ENCODE data around the gene INKA2. TPM values are rescaled to one million over a fixed set of nuclear protein-coding genes. Genes with fewer than 3 reads are reported as not detected.

Gene INKA2
- total and polyA plus RNA-seq, 2 experiments from 2014 or later = 3.7 to 8.4 TPM

DNA sequence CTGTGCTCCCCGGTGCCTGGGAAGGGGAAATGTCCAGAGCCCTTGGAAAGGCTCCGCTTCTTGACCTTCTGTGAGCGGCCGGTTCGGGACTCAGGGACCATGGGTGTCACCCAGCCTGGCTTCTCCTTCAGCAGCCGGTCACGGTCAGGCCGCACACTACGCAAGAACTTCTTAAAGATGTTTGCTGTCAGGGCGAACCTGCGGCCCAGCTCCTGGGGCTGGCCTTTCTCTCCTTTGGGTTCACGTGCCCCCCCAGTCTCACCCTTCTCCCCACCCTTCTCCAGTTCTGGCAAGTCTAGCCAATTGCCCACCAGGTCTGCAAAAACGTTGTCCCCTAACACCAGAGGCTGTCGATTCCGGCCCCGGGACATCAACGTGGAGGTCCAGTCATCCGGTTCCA, 12.1 kb downstream of the INKA2 start:
- Histone ChIP-seq H3K9me2 (ENCODE audit: insufficient read depth) (no peaks in the 10 kb centered on the region), H3K4me1 (ENCODE audit: insufficient read depth) (peaks cover 20% of the 10 kb centered on the region), H3K79me2 (replicated peaks; ENCODE audit: insufficient read depth) (peaks cover 14% of the 10 kb centered on the region), H3K36me3 (ENCODE audit: insufficient read depth) (no peaks in the 10 kb centered on the region), H2AFZ (no peak overlapping the region), H3K4me2 (no peak overlapping the region), H3K27me3 (ENCODE audit: insufficient read depth) (no peaks in the 10 kb centered on the region), H4K20me1 (replicated peaks; ENCODE audit: insufficient read depth) (peaks cover 11% of the 10 kb centered on the region), H3K27ac (ENCODE audit: low read depth) (no peak overlapping the region), H3K4me3 (no peak overlapping the region), H3F3A (replicated peaks; ENCODE audit: low read depth) (no peaks in the 10 kb centered on the region; the same call in 1 of the 2 replicates)
- ATAC-seq = no peak
- H3K27ac Mint-ChIP-seq = no peak overlapping the region
- peaks cover 2% of the 10 kb centered on the region; the same call in 2 of the 3 replicates for H3K36me3 Mint-ChIP-seq (ENCODE audit: low read depth)
- H3K4me1 Mint-ChIP-seq = peaks cover 44% of the 10 kb centered on the region
- H3K9me3 Mint-ChIP-seq = no peaks in the 10 kb centered on the region
- peaks cover 1% of the 10 kb centered on the region for H3K27me3 Mint-ChIP-seq (ENCODE audit: insufficient read depth, low read depth, poor library complexity)
- no peak overlapping the region for H3K4me3 Mint-ChIP-seq
- DNase-seq (ENCODE audit: low spot score) = no peak
- TF ChIP-seq JUNB (IDR thresholded peaks at IDR 0.05; ENCODE audit: unreplicated experiment) = no peak
- TF ChIP-seq CREB1 (CRISPR knock-in tag; IDR thresholded peaks at IDR 0.05; ENCODE audit: low read depth) = no peak
- TF ChIP-seq EZH2phosphoT487 (IDR thresholded peaks at IDR 0.05; ENCODE audit: unreplicated experiment) = no peak
- no peak for TF ChIP-seq ZNF114 (CRISPR knock-in tag; IDR thresholded peaks at IDR 0.05)
- no peak for TF ChIP-seq POLR2AphosphoS5 (IDR thresholded peaks at IDR 0.05; ENCODE audit: low read depth)
- TF ChIP-seq, protein P1, sequence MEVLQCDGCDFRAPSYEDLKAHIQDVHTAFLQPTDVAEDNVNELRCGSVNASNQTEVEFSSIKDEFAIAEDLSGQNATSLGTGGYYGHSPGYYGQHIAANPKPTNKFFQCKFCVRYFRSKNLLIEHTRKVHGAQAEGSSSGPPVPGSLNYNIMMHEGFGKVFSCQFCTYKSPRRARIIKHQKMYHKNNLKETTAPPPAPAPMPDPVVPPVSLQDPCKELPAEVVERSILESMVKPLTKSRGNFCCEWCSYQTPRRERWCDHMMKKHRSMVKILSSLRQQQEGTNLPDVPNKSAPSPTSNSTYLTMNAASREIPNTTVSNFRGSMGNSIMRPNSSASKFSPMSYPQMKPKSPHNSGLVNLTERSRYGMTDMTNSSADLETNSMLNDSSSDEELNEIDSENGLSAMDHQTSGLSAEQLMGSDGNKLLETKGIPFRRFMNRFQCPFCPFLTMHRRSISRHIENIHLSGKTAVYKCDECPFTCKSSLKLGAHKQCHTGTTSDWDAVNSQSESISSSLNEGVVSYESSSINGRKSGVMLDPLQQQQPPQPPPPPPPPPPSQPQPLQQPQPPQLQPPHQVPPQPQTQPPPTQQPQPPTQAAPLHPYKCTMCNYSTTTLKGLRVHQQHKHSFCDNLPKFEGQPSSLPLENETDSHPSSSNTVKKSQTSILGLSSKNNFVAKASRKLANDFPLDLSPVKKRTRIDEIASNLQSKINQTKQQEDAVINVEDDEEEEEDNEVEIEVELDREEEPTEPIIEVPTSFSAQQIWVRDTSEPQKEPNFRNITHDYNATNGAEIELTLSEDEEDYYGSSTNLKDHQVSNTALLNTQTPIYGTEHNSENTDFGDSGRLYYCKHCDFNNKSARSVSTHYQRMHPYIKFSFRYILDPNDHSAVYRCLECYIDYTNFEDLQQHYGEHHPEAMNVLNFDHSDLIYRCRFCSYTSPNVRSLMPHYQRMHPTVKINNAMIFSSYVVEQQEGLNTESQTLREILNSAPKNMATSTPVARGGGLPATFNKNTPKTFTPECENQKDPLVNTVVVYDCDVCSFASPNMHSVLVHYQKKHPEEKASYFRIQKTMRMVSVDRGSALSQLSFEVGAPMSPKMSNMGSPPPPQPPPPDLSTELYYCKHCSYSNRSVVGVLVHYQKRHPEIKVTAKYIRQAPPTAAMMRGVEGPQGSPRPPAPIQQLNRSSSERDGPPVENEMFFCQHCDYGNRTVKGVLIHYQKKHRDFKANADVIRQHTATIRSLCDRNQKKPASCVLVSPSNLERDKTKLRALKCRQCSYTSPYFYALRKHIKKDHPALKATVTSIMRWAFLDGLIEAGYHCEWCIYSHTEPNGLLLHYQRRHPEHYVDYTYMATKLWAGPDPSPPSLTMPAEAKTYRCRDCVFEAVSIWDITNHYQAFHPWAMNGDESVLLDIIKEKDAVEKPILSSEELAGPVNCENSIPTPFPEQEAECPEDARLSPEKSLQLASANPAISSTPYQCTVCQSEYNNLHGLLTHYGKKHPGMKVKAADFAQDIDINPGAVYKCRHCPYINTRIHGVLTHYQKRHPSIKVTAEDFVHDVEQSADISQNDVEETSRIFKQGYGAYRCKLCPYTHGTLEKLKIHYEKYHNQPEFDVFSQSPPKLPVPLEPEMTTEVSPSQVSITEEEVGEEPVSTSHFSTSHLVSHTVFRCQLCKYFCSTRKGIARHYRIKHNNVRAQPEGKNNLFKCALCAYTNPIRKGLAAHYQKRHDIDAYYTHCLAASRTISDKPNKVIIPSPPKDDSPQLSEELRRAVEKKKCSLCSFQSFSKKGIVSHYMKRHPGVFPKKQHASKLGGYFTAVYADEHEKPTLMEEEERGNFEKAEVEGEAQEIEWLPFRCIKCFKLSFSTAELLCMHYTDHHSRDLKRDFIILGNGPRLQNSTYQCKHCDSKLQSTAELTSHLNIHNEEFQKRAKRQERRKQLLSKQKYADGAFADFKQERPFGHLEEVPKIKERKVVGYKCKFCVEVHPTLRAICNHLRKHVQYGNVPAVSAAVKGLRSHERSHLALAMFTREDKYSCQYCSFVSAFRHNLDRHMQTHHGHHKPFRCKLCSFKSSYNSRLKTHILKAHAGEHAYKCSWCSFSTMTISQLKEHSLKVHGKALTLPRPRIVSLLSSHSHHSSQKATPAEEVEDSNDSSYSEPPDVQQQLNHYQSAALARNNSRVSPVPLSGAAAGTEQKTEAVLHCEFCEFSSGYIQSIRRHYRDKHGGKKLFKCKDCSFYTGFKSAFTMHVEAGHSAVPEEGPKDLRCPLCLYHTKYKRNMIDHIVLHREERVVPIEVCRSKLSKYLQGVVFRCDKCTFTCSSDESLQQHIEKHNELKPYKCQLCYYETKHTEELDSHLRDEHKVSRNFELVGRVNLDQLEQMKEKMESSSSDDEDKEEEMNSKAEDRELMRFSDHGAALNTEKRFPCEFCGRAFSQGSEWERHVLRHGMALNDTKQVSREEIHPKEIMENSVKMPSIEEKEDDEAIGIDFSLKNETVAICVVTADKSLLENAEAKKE (CRISPR knock-in tag; IDR thresholded peaks at IDR 0.05) = no peak
- TF ChIP-seq, protein P2, sequence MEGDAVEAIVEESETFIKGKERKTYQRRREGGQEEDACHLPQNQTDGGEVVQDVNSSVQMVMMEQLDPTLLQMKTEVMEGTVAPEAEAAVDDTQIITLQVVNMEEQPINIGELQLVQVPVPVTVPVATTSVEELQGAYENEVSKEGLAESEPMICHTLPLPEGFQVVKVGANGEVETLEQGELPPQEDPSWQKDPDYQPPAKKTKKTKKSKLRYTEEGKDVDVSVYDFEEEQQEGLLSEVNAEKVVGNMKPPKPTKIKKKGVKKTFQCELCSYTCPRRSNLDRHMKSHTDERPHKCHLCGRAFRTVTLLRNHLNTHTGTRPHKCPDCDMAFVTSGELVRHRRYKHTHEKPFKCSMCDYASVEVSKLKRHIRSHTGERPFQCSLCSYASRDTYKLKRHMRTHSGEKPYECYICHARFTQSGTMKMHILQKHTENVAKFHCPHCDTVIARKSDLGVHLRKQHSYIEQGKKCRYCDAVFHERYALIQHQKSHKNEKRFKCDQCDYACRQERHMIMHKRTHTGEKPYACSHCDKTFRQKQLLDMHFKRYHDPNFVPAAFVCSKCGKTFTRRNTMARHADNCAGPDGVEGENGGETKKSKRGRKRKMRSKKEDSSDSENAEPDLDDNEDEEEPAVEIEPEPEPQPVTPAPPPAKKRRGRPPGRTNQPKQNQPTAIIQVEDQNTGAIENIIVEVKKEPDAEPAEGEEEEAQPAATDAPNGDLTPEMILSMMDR (conservative IDR thresholded peaks at IDR 0.05; ENCODE audit: low read depth in 2 of 2) = no peak
